Measurements from ENCODE around the gene CDH11. TPM values are rescaled to one million over a fixed set of nuclear protein-coding genes. Genes with fewer than 3 reads are reported as not detected.

Gene CDH11
- total RNA-seq, 1 experiment from 2014 or later, result 0.64 TPM

DNA sequence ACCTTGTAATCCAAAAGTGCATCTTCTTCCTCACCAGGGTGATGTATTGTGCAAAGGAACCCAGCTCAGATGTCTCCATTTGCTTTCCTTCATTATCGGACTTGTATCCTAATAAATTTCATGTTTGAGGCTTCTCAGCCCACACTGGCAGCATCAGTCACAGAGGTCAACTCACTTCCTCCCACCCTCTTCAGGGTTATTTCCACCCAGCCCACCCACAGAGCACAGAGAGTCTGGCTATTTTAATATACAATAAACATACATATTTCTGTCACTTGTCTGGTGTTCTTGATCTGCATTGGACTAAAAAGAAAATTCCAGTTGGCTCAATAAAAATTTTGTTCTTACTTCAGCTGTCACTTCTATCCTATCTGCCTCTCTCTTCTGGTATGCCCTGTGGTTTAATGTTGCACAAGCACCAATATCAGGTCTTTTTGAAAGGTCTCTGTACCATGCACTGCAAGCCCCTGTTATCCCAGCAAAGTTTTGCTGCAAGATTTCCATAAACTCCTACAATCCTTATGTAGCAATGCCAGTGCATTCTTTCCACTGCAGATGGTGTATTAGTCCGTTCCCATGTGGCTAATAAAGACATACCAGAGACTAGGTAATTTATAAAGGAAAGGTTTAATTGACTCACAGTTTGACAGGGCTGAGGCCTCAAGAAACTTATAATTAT is 201.8 kb downstream of the CDH11 start:
- H3K4me1 ChIP-seq (ENCODE audit: control insufficient read depth, insufficient read depth, low read length), result no peaks in the 10 kb centered on the region
- ChIA-PET CTCF (no interaction called here), POLR2A (no interaction called here)
- H3K27ac ChIP-seq (ENCODE audit: low read length), result no peak overlapping the region
- DNase-seq (ENCODE audit: low read depth, low spot score), result no peak
- no peak overlapping the region for H3K4me3 ChIP-seq (ENCODE audit: low read depth in 2 of 2, low read length in 2 of 2)
- H3K27me3 ChIP-seq (ENCODE audit: control insufficient read depth, insufficient read depth, low read length), result no peaks in the 10 kb centered on the region
- no peaks in the 10 kb centered on the region for H3K9me3 ChIP-seq (ENCODE audit: control insufficient read depth, insufficient read depth, low read depth, low read length)
- no peak for ATAC-seq
- no peaks in the 10 kb centered on the region for H3K36me3 ChIP-seq (ENCODE audit: control insufficient read depth, insufficient read depth, low read length)
- BruUV-seq (replicated peaks), result no TSS peak
- intact Hi-C loops (cut with micrococcal nuclease; ENCODE audit: unreplicated experiment), result no loop called here
- in situ Hi-C loops (cut with HindIII; ENCODE audit: low pct_unique_long_range_greater_than_20kb, low sequenced_read_pairs), result no loop called here
- TF ChIP-seq, protein P1, sequence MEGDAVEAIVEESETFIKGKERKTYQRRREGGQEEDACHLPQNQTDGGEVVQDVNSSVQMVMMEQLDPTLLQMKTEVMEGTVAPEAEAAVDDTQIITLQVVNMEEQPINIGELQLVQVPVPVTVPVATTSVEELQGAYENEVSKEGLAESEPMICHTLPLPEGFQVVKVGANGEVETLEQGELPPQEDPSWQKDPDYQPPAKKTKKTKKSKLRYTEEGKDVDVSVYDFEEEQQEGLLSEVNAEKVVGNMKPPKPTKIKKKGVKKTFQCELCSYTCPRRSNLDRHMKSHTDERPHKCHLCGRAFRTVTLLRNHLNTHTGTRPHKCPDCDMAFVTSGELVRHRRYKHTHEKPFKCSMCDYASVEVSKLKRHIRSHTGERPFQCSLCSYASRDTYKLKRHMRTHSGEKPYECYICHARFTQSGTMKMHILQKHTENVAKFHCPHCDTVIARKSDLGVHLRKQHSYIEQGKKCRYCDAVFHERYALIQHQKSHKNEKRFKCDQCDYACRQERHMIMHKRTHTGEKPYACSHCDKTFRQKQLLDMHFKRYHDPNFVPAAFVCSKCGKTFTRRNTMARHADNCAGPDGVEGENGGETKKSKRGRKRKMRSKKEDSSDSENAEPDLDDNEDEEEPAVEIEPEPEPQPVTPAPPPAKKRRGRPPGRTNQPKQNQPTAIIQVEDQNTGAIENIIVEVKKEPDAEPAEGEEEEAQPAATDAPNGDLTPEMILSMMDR (IDR thresholded peaks at IDR 0.05), result no peak
- TF ChIP-seq POLR2AphosphoS5 (IDR thresholded peaks at IDR 0.05; ENCODE audit: low read depth, low read length), result no peak
- no peak for TF ChIP-seq TCF7L2 (IDR thresholded peaks at IDR 0.05; ENCODE audit: low read depth, low read length)
- TF ChIP-seq, protein P2, sequence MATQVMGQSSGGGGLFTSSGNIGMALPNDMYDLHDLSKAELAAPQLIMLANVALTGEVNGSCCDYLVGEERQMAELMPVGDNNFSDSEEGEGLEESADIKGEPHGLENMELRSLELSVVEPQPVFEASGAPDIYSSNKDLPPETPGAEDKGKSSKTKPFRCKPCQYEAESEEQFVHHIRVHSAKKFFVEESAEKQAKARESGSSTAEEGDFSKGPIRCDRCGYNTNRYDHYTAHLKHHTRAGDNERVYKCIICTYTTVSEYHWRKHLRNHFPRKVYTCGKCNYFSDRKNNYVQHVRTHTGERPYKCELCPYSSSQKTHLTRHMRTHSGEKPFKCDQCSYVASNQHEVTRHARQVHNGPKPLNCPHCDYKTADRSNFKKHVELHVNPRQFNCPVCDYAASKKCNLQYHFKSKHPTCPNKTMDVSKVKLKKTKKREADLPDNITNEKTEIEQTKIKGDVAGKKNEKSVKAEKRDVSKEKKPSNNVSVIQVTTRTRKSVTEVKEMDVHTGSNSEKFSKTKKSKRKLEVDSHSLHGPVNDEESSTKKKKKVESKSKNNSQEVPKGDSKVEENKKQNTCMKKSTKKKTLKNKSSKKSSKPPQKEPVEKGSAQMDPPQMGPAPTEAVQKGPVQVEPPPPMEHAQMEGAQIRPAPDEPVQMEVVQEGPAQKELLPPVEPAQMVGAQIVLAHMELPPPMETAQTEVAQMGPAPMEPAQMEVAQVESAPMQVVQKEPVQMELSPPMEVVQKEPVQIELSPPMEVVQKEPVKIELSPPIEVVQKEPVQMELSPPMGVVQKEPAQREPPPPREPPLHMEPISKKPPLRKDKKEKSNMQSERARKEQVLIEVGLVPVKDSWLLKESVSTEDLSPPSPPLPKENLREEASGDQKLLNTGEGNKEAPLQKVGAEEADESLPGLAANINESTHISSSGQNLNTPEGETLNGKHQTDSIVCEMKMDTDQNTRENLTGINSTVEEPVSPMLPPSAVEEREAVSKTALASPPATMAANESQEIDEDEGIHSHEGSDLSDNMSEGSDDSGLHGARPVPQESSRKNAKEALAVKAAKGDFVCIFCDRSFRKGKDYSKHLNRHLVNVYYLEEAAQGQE (IDR thresholded peaks at IDR 0.05; ENCODE audit: insufficient read depth in 1 of 2, low read depth in 2 of 2, low read length in 1 of 2), result no peak
- TF ChIP-seq SIN3A (IDR thresholded peaks at IDR 0.05; ENCODE audit: borderline replicate concordance, insufficient read depth, low read depth, low read length), result no peak

DNA sequence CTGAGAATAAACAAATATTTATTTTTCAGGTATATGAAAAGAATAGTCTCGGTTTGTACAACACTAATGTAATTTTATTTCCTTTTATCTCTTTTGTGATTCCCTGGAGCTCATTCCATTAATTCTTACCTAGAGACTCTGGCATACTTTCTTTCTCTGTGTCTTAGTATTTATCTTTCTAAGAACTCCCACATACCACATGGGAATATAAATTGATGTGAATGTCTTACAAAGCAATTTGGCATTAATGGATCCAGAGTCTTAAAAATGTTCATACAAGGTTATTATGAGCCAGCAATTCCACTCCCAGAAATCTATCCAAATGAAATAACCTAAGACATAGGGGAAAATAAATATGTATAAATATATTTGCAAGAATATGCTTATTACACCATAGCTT is 202.7 kb downstream of the CDH11 start:
- Histone ChIP-seq H3K36me3 (ENCODE audit: control insufficient read depth, insufficient read depth, low read length) (no peaks in the 10 kb centered on the region), H3K27me3 (ENCODE audit: control insufficient read depth, insufficient read depth, low read length) (no peaks in the 10 kb centered on the region), H3K4me3 (ENCODE audit: low read depth in 2 of 2, low read length in 2 of 2) (no peak overlapping the region), H3K27ac (ENCODE audit: low read length) (no peak overlapping the region), H3K4me1 (ENCODE audit: control insufficient read depth, insufficient read depth, low read length) (no peaks in the 10 kb centered on the region), H3K9me3 (ENCODE audit: control insufficient read depth, insufficient read depth, low read depth, low read length) (no peaks in the 10 kb centered on the region)
- ChIA-PET CTCF (no interaction called here), POLR2A (no interaction called here)
- ATAC-seq (no peak), DNase-seq (ENCODE audit: low read depth, low spot score) (no peak)
- intact Hi-C loops (cut with micrococcal nuclease; ENCODE audit: unreplicated experiment) (no loop called here), in situ Hi-C loops (cut with HindIII; ENCODE audit: low pct_unique_long_range_greater_than_20kb, low sequenced_read_pairs) (no loop called here)
- TF ChIP-seq, protein P1 (IDR thresholded peaks at IDR 0.05), result no peak
- TF ChIP-seq SIN3A (IDR thresholded peaks at IDR 0.05; ENCODE audit: borderline replicate concordance, insufficient read depth, low read depth, low read length), result no peak
- TF ChIP-seq, protein P2 (IDR thresholded peaks at IDR 0.05; ENCODE audit: insufficient read depth in 1 of 2, low read depth in 2 of 2, low read length in 1 of 2), result no peak
- no peak for TF ChIP-seq TCF7L2 (IDR thresholded peaks at IDR 0.05; ENCODE audit: low read depth, low read length)
- no peak for TF ChIP-seq POLR2AphosphoS5 (IDR thresholded peaks at IDR 0.05; ENCODE audit: low read depth, low read length)
- no TSS peak for BruUV-seq (replicated peaks)
